Suppressor macrophage treated with lipopolysaccharide for 1 hour (primary cell): ENCODE data around the gene EGR2.

ENCODE experiments used
- DNase-seq, 3 donors: peaks; one replicate each; pipeline ENCODE4 v3.0.0-alpha.2; 2020 to 2022

The EGR2 gene

DNA sequence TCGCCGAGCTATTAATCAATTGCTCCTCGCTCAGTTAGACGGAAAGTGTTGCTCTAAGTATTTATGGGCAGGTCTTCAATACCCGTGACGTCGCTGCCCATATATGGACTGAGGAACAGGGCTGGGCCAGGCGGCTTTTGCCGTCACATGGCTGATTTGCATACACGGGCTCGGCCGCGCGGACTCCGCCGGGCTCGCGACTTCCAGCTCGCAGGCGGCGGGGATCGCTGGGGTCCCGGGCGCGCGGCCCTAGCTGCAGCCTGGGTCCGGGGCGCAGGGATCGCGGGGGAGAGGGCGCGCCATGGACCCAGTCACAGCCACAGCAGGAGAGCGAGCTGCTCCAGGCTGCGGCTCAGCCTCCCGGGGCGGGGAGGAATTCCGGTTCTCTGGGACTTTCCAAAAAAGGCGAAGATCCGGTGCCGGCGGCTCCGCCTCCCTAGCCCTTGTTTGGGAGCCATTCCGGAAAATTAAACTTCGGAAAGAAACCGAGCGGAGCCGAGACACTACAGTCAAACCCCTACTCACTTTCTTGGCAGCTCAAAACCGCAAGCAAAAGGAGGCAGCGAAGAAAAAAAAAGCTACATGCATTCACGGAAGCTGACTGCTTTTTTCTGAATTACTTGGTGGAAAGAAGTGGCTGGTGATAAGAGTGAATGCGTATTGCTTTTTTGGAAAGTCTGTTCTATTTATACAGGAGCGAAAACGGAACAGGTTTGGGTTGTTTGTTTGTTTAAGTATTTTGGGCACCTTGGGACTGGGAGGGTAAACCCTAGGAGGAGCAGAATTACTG is at the start of gene EGR2:
TSS of gene EGR2 (minus strand) at position 36 of the 790 bp plus-strand sequence. CDS start 337 bp downstream, outside the sequence.
- peak; percentile 96 to 97 (median 96) for DNase-seq

DNA sequence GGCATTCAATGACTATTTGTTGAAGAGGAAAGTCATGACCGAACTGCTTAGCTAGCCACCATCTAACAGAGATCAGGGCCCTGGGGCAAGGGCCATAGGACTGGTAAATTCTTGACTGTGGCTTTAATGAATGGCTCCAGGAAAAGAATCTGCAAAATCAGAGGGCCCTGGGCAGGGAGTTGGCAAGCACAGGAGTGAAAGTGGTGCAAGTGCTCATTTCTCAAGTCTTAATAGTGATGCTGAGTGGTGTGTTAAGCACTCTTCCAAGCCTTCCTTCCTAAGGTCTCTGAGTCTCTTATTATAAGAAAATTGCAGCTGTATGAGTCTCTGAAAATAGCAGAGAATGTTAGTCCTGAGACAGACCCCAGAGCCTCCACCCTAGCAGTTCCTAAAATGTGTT is 46.3 kb upstream of the EGR2 start:
- no peak for DNase-seq

GRCh38 chr10:62861507-62861906 is 45.3 kb upstream of the EGR2 start:
- no peak for DNase-seq

DNA sequence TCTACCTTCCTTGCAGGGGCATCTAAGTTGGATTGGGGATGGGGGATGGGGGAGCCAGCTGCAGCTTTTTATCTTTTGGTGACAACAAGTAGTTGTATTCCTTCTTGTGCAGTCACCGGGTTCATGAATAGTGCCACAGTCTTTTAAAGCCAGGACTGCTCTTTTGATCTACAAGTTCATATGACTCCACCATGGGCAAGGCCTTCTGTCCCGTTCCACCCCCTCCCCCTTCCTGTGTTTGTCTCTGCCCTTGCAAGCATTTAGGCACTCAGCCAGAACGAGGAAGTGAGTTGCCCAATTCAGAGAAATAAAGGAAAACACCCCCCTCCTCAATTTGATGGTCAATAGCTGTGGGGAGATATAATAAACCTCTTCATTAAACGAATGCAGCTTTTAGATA is 44.8 kb upstream of the EGR2 start:
- DNase-seq = peak in 1 of 3 donors; percentile 22

DNA sequence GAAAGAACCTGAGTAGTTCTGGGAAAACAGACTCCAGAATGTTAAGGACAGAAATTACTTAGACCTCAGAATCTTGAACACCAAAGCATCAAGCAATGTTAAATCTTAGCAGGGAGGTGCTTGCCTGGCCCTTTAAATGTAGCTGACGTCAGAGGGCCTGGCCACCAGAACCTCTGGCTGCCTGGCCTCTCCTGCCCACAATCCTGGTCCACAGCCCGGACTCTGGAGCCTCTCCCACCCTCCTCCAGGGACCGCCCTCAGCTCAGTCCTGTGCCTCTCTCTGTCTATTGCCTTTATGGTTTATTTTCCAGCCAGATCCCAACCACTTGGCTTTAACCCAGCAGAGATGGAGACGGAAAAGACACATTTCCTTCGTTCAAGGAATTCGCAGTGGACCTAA is 42.2 kb upstream of the EGR2 start:
- no peak for DNase-seq

DNA sequence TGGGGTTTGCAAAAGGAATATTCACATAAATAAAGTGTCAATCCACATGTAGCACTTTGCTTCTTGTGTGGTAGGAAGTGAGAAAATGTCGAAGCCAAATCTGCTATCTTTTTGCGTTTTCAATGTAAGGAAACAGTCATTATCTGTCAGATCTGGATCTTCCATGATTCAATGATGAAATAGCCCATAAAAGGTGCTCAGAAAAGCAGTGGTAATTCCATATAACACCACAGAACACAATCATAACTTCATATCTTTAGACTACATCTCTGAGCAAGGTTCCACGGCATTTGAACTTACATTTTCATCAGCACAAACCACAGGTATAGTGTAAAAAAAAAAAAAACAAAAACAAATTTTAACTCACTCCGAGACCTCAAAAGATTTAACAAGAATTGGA is 39.9 kb upstream of the EGR2 start:
- DNase-seq = no peak

GRCh38 chr10:62853710-62854109 is 37.5 kb upstream of the EGR2 start:
- peak; percentile 31 to 76 (median 62) for DNase-seq

DNA sequence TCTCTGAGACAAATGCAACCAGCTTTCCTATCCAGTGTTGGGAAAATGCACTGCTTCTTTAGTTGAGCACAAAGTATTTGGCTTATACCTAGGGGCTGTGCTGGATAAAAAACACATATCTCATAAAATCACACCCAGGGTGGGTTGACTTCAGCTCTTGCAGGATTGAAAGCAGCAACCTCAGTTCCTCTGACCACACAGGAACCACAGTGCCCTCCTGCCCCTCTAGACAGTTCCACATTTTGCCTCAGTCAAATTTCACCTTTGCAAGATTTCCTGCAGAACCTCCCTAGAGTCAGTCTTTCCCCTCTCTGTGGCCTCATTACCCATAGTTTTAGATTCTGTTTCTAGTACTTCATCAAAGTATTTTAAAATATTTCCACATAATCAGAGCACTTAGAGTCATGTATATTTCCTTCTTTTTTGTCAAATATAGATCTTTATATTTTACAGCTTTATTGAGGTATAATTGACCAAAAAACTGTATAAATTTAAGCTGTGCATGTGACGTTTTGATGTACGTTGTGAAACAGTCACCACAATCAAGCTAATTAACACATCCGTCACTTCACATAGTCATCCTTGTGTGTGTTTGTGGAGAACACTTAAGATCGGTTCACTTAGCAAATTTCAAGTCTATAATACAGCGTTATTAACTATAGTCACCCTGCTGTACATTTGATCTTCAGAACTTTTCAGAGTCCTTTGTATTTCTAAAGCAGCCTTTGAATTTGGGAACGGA is 37.0 kb upstream of the EGR2 start:
- peak in 1 of 3 donors; percentile 10 for DNase-seq

DNA sequence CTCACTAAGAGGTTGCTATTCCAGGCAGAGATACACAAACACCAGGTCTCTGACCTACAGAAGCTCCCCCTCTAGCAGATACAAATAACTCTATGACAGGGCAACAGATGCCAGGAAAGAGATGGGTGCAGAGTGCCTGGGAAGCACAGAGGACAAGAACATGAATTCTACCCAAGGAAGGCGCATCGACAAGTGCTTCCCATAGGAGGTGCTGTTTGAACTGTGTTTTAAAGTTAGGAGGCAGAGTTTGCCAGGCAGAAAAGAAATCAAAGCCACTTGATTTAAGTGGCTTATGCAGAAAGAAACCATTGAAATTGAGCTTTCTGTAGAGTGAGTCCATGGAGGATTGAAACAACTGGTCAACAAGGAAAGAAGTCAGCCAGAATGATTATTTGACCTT is 35.3 kb upstream of the EGR2 start:
- DNase-seq = peak; percentile 18 to 52 (median 29)

DNA sequence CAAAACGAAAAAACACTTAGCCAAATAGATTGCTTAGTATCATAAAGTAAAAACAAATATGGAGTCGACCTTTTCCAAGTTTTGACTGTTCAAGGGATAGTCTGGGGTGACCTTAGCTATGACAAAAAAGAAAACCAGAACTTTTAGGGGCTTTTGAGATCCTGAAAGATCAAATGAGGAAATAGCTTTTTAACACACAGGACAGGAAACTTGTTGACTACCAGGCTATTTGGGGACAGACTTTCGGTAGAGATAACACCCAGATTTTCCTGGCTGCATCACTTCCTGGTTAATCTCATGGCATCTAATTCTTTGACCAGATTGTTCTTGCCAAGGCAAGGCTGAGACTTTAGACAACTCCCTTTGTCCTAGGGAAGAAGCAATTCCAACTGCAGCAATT is 34.5 kb upstream of the EGR2 start:
- DNase-seq = peak; percentile 52 to 79 (median 75)

DNA sequence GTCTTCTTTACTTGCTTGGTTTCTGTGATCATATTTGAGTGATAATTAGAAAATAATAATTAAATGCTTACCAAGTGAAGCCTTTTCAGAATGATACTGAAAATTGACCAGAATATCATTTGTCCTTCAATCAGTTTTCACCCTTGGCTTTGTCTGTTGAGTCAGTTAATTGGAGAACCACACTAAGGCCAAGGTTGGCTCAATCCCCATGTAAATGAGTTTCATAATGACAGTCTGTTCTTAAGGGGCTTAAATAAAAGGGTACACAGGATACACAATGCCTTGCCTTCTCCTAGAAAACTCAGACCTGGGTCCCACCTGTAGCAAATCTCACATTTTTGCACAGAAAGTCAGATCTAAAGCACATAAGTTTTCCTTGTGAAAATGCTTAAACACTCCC is 31.3 kb upstream of the EGR2 start:
- no peak for DNase-seq

- DNase-seq = no peak
Measured at GRCh38 chr10:62844280-62845011, 28.3 kb upstream of the EGR2 start.

DNA sequence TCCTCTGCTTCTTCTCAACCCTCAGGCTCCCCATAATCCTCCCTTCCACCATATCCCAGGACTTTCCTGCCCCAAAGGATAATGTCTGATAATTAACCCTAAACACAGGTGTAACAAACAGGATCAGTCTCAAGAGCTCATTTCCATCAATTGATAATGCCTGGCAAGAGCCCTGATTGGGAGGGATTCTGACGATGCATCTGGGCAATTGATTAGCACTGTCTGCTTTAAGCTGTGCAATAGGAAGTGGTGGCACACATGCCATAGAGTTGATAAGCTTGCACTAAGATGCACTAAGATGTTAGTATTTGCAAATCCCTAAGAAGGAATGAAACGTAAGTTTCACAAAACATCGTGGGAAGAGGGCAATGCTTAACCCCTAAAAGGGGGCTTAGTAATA is 27.4 kb upstream of the EGR2 start:
- DNase-seq = no peak

- DNase-seq = no peak
Measured at GRCh38 chr10:62842983-62843382, 26.8 kb upstream of the EGR2 start.

DNA sequence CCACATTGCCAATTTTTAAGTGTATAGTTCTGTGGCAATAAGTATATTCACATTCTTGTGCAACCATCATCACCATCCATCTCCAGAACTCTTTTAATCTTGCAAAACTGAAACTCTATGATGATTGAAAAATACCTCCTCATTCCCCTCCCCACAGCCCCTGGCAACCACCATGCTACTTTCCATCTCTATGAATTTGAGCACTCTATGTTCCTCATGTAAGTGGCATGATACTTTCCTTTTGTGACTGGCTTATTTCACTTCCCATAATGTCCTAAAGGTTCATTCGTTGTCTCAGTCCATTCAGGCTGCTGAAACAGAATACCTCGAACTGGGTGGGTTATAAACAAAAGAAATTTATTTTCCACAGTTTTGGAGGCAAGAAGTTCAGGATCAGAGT is 23.4 kb upstream of the EGR2 start:
- DNase-seq = peak; percentile 36 to 58 (median 48)

DNA sequence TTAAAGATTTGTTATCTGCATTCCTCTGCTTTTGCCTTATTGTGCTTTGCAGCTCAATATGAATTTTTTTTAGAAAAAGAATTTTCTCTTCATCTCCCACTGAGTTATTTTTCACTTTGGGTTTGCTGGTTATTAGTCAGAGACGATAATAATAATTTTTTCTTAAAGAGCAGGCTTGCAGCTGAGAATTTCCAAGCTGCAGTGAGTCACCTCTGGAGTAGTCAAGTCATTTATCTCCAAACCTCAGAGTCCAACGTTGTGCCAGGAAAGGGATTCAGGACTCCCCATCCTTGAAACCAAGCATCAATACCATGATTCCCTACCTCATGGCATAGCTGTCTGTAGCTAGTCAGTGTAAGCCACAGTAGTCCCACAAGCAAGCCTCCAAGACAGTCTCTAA is 15.2 kb upstream of the EGR2 start:
- peak; percentile 29 to 59 (median 53) for DNase-seq

- DNase-seq = peak; percentile 70 to 78 (median 70)
Measured at GRCh38 chr10:62830679-62831078, 14.5 kb upstream of the EGR2 start.

DNA sequence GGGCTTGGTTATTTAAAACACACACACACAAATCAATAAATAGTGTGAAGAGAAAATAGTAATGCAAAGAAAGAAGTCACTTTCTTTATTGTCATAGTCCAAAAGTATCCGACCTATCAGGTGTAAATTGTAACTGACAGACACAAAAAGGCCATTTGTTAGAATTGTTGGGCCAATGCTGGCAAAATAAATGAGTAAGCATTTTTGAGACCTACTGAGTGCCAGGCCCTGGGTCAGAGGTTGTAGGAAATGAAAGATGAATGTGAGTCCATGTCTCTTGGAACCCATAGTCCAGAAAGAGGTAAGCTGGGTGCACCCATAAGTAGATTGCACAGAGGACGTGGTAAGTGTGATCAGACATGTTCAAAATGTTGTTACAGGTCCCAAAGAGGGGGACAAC is 13.5 kb upstream of the EGR2 start:
- no peak for DNase-seq

GRCh38 chr10:62826273-62826672 is 10.1 kb upstream of the EGR2 start:
- DNase-seq = peak in 2 of 3 donors; percentile 45 to 59

- DNase-seq = no peak
Measured at GRCh38 chr10:62820586-62820985, 4.4 kb upstream of the EGR2 start.

GRCh38 chr10:62819141-62819920 is 3.2 kb upstream of the EGR2 start:
- DNase-seq = peak; percentile 71 to 84 (median 74)

DNA sequence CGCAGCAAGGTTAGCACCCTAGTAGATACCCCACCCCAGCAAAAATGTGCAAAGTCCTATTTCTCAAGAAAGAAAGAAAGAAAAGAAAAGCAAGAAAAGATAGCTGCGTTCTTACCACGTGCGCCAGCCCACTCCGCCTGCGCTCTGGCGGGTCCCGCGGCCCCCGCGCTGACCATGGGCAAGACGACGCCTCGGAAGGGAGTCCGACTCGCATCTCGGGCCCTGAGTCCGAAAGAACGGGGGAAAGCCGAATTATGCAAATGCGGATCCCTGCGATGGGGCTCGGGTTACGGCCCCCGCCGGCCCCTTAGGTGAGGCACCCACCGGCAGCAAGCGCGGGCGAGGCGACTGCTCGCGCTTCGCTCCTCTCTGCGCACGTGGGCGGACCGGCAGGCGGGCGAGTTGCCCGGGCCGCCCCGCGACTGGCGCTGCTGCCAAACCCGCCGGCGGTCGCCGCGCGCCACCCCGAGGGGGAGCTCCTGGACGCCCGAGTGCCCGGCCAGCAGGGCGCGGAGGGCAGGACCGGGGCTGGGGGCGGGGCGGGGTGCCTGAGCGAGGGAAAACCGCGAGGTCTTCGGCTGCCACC is 2.4 kb upstream of the EGR2 start:
- peak; percentile 69 to 88 (median 78) for DNase-seq
